ENCODE data around the gene LRP8.

LRP8 gene

DNA sequence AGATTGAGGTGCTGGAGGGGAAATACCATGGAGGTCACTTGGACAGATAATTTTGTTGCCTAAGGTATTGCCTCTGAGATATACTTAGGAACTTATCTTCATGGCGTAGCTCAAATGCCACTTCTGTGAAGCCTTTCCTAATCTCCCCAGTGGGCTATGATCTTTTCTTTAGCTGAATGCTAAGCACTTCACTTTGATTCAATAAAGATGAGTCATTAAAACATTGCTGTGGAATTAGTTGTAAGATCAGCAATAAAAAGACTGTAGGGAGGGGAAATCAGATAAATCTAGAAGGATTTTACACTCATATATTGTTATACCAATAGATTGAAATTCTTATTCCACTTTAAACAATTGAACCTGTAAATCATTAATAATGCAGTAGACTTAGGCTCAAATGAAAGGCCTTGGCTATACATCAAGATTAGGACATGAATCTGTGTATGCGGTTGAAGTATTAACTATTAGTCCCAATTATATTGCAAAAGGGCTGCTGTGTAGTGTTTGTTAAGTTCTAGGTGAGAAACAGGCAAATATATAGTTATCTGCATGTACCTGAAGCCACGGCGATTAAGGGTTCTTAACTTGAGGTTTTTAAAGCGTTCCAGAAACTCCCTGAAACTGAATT is 70.3 kb downstream of the LRP8 start:
- DNase-seq = no peak

- DNase-seq = no peak
These were observed 71.1 kb downstream of the LRP8 start for GRCh38 chr1:53256511-53257453.

DNA sequence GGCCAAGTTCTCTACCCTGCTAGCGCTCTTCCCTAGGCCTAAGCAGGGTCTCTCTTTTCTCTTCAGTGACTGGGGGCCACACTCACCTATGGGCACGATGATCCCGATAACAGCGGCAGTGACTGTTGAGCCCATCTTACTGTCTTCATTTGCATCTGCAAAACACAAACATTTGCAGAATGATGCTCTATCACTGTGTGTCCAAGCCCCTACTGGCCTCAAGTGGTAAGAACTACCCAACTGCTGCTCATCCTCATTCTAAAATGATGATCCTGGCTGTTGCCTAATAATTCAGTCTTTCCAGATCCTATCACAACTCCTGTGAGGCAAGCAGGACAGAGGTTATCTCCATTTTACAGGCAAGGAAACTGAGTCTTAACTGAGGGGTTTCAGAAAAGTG is 72.8 kb downstream of the LRP8 start:
- DNase-seq = no peak

DNA sequence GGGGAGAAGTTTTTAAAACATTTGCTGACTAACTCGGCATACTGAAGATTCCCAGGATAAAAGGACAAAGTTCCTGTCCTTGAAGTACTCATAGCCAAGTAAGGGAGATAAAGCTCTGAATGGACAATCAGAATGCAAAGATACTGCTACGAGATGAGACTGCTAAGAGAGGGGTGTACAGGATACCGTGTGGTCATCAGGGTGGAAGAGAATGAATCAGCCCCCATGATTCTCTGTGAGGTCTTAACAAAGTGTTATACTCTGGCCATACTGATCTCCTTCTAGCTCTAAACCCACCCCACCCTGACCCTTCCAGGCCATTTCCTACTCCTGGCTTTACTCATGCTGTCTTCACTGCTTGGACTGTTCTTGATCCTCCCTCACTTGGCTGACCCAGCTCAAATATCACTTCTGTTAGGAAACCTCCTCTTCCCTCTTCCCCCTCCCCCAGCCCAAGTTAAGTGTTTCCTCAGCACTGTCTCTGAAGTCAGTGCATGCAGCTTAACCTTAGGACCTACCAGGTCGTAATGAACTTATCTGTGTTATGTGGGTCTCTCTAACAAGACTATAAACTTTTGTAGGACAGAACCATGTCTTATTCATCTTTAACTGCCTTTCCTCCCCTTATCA is 73.7 kb downstream of the LRP8 start:
- DNase-seq = no peak

GRCh38 chr1:53250325-53250724 is 77.5 kb downstream of the LRP8 start:
- no peak for DNase-seq

GRCh38 chr1:53249706-53250105 is 78.2 kb downstream of the LRP8 start:
- no peak for DNase-seq

DNA sequence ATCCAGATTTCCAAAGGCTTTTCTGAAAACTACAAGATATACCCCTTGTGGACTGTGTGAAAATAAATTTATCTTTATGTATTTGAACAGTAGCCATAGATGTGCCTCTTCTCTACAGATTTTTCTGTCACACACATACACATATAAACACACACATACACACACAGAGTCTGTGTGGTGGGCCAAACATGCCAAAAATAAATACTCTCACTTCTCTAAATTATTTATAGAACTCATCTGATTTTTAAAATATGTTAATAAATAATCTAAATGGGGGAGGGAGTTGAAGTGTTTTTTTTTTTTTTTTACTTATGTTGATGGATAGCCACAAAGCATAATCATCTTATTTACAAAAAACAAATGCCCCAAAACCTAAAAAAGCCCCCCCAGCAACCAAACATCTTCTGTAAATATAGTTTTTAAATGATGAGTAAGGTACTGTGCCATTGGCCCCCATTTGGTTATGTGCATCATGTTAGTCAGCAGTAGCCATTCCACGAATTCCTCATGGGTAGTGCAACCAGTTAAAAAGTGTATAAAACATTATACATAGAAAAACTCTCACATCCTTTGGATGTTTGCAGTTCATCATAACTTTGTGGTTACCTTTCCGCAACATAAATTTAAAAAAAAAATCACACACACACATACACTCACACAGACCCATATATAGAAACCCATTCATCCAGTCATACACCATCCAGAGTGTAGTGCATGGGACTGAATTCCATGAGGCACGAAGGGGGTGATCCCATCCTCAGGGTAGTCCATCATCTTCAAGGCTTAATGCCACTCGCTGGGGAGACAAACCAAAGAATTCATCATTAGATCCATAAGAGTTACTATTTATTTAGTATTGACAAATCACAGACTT is 81.4 kb downstream of the LRP8 start:
- no peak for DNase-seq

DNA sequence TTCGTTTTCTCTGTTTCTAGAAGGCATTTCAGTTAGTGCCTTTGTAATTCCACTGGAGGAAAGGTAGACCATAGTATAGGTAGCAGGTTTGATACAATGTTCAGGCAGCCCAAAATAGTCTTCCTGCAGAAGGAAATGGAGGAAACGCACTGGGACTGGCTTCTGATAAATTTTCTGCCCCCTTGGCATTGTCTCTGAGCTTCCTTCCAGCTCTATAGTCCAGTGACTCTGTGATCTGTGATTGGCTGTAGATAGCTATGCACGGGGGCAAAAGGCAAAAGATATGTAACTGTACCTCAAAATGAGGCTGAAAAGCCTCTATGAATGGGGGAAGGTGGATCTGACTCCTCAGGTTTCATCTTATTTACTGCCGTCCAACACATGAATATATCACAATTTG is 83.7 kb downstream of the LRP8 start:
- no peak for DNase-seq

DNA sequence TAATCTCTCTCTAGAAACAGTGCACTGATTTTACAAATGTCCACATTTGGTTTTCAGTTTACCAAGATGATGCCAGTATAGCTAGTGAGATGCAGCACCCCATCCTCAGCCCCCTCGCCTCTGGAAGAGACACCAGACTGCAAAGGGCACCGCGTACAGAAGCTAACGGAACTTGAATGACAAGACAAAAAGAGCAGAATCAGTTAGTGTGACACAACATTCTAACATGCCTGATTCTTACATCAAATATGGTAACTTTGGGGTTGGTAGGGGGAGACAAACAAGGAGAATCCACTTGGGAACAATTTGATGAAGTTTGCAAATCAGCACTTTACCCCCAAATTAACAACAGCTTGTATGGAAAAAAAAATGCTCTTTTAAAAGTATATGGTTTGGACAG is 85.5 kb downstream of the LRP8 start:
- no peak for DNase-seq

GRCh38 chr1:53241828-53242227 is 86.0 kb downstream of the LRP8 start:
- DNase-seq = no peak

DNA sequence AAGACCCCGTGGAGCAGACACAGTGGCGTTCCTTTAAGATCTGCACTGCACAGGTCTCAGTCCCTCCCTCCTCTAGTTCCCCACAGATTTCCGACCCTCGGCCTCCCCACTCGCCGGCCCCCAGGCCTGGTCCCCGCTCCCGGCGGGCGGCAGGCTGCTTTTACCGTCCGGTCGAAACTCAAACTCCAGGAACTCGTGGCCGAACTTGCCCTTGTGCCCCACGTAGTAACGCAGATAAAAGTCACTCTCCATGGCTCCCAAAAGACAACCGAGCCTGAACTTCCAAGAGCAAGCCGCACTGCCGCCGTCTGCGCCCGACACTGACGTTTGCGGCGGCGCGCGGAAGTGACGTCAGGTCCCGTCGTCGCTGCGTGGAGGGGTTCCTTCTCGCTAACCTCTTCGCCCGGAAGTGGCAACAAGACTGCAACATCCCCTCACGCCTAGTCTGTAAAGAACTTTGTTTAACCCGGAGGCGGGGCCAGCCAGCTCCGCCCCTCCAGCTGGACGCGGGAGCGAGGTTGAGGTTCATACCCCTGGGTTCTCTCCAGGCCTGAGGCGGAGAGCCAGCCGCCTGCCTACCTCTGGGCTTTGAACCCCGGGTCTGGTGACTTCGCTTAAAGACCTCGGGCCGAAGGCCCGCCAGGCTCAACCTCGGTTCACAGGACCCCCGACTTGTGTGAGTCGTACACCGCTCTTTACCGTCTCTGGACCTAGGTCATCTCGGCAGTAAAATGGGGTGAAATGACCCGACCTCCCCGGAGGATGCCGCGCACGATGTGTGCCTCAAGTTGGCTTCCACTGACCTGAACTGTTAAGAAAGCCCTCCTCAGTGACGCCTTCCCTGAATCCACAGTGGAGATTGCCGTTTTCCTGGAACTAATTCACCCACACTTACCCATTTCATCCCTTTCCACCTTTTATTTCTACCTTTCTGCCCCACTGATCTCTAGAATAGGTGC is 89.4 kb downstream of the LRP8 start, which contains the start of gene MAGOH:
Gene MAGOH, minus strand, starts transcription at position 322 of the 959 bp plus-strand sequence. Its CDS starts 70 bp downstream, at position 252.
- DNase-seq = peak; percentile 94 to 97

DNA sequence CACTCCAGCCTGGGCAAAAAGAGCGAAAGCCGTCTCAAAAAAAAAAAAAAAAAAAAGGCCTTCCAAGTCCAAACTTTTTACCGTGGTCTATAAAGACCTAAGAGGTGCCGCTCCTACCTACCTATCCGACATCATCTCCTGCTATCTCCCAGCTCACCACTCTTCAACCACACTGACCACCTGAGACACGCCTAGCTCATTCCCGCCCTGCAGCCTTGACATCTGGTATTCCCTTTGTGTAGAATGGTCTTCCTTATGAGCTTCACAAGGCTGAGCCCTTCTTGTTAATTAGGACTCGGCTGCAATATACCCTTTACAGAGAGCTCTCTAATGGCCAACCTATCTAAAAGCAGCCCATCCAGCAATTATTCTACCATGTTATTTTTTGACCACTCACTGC is 90.2 kb downstream of the LRP8 start:
- DNase-seq = no peak

DNA sequence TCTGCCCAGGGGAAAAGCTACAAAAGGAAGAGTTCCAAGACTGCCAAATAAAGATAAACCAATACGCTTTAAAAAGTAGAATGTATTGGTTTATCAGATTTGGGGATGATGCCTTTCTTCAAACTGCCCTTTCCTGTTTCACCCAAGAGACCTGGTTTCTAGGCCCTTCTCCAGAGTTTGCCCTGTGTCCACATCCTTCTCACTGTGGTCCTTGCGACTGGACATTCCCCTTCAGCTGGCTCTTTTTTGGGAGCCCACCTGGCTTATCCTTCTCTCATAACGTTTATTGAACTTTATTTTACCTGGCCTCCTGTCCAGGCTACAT is 106.9 kb downstream of the LRP8 start:
- no peak for DNase-seq

- DNase-seq = peak; percentile 97 to 98
These were observed 107.5 kb downstream of the LRP8 start, which contains the start of gene CZIB for GRCh38 chr1:53220171-53220961. Gene CZIB, minus strand, starts transcription at chr1:53220634. Its CDS starts 59 bp downstream, at chr1:53220575.

DNA sequence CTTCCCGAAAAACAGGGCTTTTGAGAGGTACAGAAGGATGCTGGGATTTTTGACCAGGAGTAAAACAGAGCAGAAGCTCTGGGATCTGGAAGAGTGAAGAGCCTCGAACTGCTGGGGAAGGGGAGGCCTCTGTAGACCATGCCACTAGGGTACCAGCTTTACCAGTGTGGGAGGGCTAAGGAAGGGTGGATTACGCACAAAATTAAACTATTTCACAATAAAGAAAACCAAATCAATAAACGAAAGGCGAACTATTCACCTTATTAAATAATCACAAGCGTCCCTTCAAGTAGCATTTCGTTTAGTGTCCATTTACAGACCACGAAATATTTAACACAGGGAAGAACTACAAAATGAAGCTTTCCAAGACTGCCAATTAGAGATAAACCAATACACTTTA is 108.2 kb downstream of the LRP8 start:
- no peak for DNase-seq

GRCh38 chr1:53218201-53218600 is 109.7 kb downstream of the LRP8 start:
- no peak for DNase-seq

DNA sequence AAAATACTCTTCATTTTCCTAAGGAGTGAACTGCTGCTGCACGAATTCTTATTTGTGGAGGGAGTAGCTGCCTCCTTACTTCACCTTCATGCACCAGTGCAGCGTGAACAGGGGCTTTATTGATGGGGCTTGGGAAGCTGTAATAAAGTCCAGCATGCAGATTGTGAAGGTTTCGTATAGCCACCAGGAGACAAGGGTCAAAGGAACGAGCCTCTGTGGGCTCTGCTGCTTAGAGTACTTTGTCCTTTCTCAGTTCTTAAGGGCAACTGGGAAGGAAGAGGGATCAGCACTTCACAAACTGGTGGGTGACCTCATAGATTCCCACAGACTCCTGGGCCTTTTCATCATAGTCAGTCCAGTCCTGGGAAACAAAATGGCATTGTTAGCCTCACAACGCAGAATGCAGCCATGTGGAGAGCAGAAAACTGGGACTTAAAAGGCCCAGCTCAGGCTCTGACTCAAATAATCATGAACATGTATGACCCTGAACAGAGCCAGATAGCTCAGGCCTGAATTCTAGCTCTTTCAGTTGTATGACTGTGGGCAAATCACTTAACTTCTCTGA is 113.4 kb downstream of the LRP8 start:
- DNase-seq = no peak

DNA sequence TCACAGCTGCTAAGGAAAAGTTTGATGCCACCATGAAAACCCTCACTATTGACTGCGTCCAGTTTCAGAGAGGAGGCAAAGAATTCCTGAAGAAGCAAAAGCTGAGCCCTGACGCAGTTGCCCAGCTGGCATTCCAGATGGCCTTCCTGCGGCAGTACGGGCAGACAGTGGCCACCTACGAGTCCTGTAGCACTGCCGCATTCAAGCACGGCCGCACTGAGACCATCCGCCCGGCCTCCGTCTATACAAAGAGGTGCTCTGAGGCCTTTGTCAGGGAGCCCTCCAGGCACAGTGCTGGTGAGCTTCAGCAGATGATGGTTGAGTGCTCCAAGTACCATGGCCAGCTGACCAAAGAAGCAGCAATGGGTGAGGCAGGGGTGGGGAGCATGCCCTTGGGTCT is 116.9 kb downstream of the LRP8 start:
- DNase-seq = no peak

DNA sequence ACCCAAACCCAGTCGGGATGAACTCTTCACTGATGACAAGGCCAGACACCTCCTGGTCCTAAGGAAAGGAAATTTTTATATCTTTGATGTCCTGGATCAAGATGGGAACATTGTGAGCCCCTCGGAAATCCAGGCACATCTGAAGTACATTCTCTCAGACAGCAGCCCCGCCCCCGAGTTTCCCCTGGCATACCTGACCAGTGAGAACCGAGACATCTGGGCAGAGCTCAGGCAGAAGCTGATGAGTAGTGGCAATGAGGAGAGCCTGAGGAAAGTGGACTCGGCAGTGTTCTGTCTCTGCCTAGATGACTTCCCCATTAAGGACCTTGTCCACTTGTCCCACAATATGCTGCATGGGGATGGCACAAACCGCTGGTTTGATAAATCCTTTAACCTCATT is 117.5 kb downstream of the LRP8 start:
- no peak for DNase-seq

GRCh38 chr1:53207726-53208125 is 120.1 kb downstream of the LRP8 start:
- no peak for DNase-seq
